Panc1 (cell line): ENCODE results near the gene MOSMO. TPM values are rescaled to one million over a fixed set of nuclear protein-coding genes. Genes with fewer than 3 reads are reported as not detected.

Source experiments
- ATAC-seq: fragments of 200-7000 bp; cut with Tn5 transposase; 2 replicates; pipeline ENCODE4 v1.9.1; 2020; ENCODE audit warnings: mild to moderate bottlenecking, moderate library complexity
- BruUV-seq: library from RNA; stranded (reverse); fragments of 400-500 nt; replicated peaks from 2 replicates; lab custom pipeline; 2021; lab: Mats Ljungman, UMichigan
- CTCF ChIA-PET: fragments of 300-600 bp; sonication (Branson Sonifier 250); formaldehyde crosslinking; loops from one replicate; lab custom pipeline; 2022; ENCODE audit warnings: antibody characterized with exemption; lab: Charles Lee
- POLR2A ChIA-PET: fragments of 300-600 bp; sonication (Branson Sonifier 250); formaldehyde crosslinking; loops from one replicate; lab custom pipeline; 2022; ENCODE audit warnings: antibody characterized with exemption; lab: Charles Lee
- DNase-seq: peaks from one replicate; pipeline ENCODE4 v3.0.0-alpha.2; 2010; ENCODE audit warnings: low read depth, low spot score
- H3K27ac ChIP-seq: 2 replicates; pipeline ENCODE4 v1.5.1; 2011; ENCODE audit warnings: mild to moderate bottlenecking, low read length, inconsistent platforms
- H3K27me3 ChIP-seq: fragments of 200-500 bp; sonication (Bioruptor generic); 2 replicates; pipeline ENCODE4 v1.6.0; 2014; ENCODE audit warnings: low read length, inconsistent platforms; ENCODE audit not compliant: control insufficient read depth, insufficient read depth
- H3K36me3 ChIP-seq: fragments of 200-500 bp; sonication (Bioruptor generic); 2 replicates; pipeline ENCODE4 v1.5.1; 2014; ENCODE audit warnings: inconsistent platforms, mild to moderate bottlenecking, low read length, moderate library complexity; ENCODE audit not compliant: control insufficient read depth, insufficient read depth
- H3K4me1 ChIP-seq: 2 replicates; pipeline ENCODE4 v1.5.1; 2011; ENCODE audit warnings: inconsistent platforms, mild to moderate bottlenecking, low read length, moderate library complexity; ENCODE audit not compliant: control insufficient read depth, insufficient read depth
- H3K4me3 ChIP-seq, 2 experiments: 2 replicates each; pipeline ENCODE4 v1.5.1; 2011 to 2012; ENCODE audit warnings: low read depth in 2 of 2, low read length in 2 of 2, mild to moderate bottlenecking in 2 of 2, inconsistent platforms in 1 of 2, moderate library complexity in 1 of 2
- H3K9me3 ChIP-seq: fragments of 200-500 bp; sonication (Bioruptor generic); 2 replicates; pipeline ENCODE4 v1.5.1; 2014; ENCODE audit warnings: low read depth, mild to moderate bottlenecking, inconsistent platforms, low read length, moderate library complexity; ENCODE audit not compliant: control insufficient read depth, insufficient read depth
- CTCF ChIP-seq: fragments of 450-650 bp; IDR thresholded peaks from 2 replicates; pipeline ENCODE4 v1.5.1; 2017; ENCODE audit warnings: mild to moderate bottlenecking
- POLR2AphosphoS5 ChIP-seq: IDR thresholded peaks from 2 replicates; pipeline ENCODE4 v1.6.1; 2012; ENCODE audit warnings: mild to moderate bottlenecking, low read depth, low read length, moderate library complexity
- REST ChIP-seq, 2 experiments: IDR thresholded peaks; 2 replicates each; pipeline ENCODE4 v1.6.1; 2011 to 2012; ENCODE audit warnings: low read depth in 2 of 2, control low read depth in 1 of 2, low read length in 1 of 2, mild to moderate bottlenecking in 1 of 2, moderate library complexity in 1 of 2; ENCODE audit not compliant: insufficient read depth in 1 of 2
- SIN3A ChIP-seq: IDR thresholded peaks from 2 replicates; pipeline ENCODE4 v1.6.1; 2012; ENCODE audit warnings: low read depth, mild to moderate bottlenecking, low read length, moderate library complexity, borderline replicate concordance; ENCODE audit not compliant: insufficient read depth
- TCF7L2 ChIP-seq: IDR thresholded peaks from 2 replicates; pipeline ENCODE4 v1.6.1; 2011; ENCODE audit warnings: mild to moderate bottlenecking, low read depth, low read length, inconsistent platforms
- in situ Hi-C: cut with HindIII; loops from 2 replicates; pipeline ENCODE4 v1.10.0; 2016; ENCODE audit warnings: low sequenced_read_pairs, low pct_unique_long_range_greater_than_20kb
- intact Hi-C: fragments of 100-400 bp; cut with micrococcal nuclease; formaldehyde crosslinking; loops from one replicate; pipeline ENCODE4 v1.10.0; 2022; ENCODE audit not compliant: unreplicated experiment
- total RNA-seq: library from RNA; stranded (reverse); gene quantifications from one replicate; pipeline ENCODE4 v1.2.1, GENCODE V29; 2021; ENCODE audit not compliant: unreplicated experiment

MOSMO gene
- total RNA-seq, 1 experiment from 2014 or later, result 20.6 TPM

- CTCF ChIA-PET, result no interaction called here
- POLR2A ChIA-PET, result no interaction called here
- no peaks in the 10 kb centered on the region for H3K27me3 ChIP-seq
- H3K36me3 ChIP-seq, result no peaks in the 10 kb centered on the region
- no peak for DNase-seq
- ATAC-seq, result no peak
- intact Hi-C loops, result no loop called here
- peaks cover 53% of the 10 kb centered on the region for H3K4me1 ChIP-seq
- in situ Hi-C loops, result no loop called here
- peak overlapping the region; percentile 2; the same call in 1 of the 2 replicates for H3K27ac ChIP-seq
- H3K9me3 ChIP-seq, result no peaks in the 10 kb centered on the region
- TF ChIP-seq SIN3A (no peak), CTCF (no peak), TCF7L2 (no peak), REST (IDR thresholded peaks at IDR 0.05; ENCODE audit: insufficient read depth in 1 of 2, low read depth in 2 of 2, low read length in 1 of 2) (no peak), POLR2AphosphoS5 (no peak)
- BruUV-seq, result no TSS peak
- no peak overlapping the region for H3K4me3 ChIP-seq
These were observed 21.7 kb downstream of the MOSMO start for GRCh38 chr16:22029632-22030031.

GRCh38 chr16:22030087-22030812 lies 22.3 kb downstream of the MOSMO start:
- Histone ChIP-seq H3K4me3 (no peak overlapping the region), H3K4me1 (peaks cover 52% of the 10 kb centered on the region), H3K9me3 (no peaks in the 10 kb centered on the region), H3K36me3 (no peaks in the 10 kb centered on the region), H3K27me3 (no peaks in the 10 kb centered on the region), H3K27ac (no peak overlapping the region)
- ChIA-PET CTCF (no interaction called here), POLR2A (no interaction called here)
- in situ Hi-C loops (no loop called here), intact Hi-C loops (no loop called here)
- BruUV-seq, result no TSS peak
- TF ChIP-seq POLR2AphosphoS5, result no peak
- no peak for TF ChIP-seq REST (IDR thresholded peaks at IDR 0.05; ENCODE audit: insufficient read depth in 1 of 2, low read depth in 2 of 2, low read length in 1 of 2)
- TF ChIP-seq TCF7L2, result no peak
- no peak for TF ChIP-seq SIN3A
- TF ChIP-seq CTCF, result no peak
- no peak for ATAC-seq
- DNase-seq, result no peak
